ENCODE data around the gene MYLK3. TPM values are rescaled to one million over a fixed set of nuclear protein-coding genes. Genes with fewer than 3 reads are reported as not detected.

Gene MYLK3
- total and polyA plus RNA-seq, 2 donors (not counting 3 experiments of a cell fraction or from before 2014, with no cell fraction given) = not detected

DNA sequence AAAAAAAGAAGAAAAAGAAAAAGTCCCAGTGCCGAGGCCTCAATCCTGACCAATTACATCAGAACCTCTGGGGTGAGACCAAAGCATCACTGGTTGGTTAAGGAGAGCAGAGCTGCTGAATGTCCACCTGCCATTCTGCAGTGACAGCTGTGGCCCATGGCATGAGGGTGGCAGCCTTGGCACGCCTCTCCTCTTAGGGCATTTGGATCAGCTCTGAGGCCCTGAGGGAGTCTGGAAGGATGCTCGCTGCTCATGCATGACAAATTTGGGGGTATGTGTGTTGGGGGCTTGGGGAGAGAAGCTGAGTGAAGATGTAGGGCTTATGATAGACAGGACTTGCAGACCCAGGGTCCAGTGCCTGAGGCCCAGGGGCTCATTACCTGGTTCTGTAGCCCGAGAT is 26.3 kb downstream of the MYLK3 start:
- Histone ChIP-seq H3K9ac (replicated peaks; ENCODE audit: extremely low read depth, insufficient read depth, low read length) (no peak overlapping the region), H2AFZ (ENCODE audit: low read depth, low read length) (no peak overlapping the region), H3K4me3 (replicated peaks in 1 of 3; ENCODE audit: insufficient read depth in 1 of 3, low read depth in 1 of 3, low read length in 3 of 3) (no peak overlapping the region), H4K20me1 (replicated peaks; ENCODE audit: control insufficient read depth, extremely low read depth, insufficient read depth, low read length) (no peaks in the 10 kb centered on the region), H3K4me1 (ENCODE audit: control insufficient read depth, extremely low read depth, insufficient read depth, low read length) (no peaks in the 10 kb centered on the region), H3K4me2 (ENCODE audit: insufficient read depth, low read length) (no peak overlapping the region), H3K27me3 (ENCODE audit: control insufficient read depth in 2 of 2, insufficient read depth in 2 of 2, low read length in 2 of 2) (no peaks in the 10 kb centered on the region), H3K79me2 (ENCODE audit: control insufficient read depth, insufficient read depth, low read length) (no peaks in the 10 kb centered on the region), H3K9me1 (replicated peaks; ENCODE audit: control insufficient read depth, extremely low read depth, insufficient read depth, low read length) (no peaks in the 10 kb centered on the region), H3K27ac (ENCODE audit: insufficient read depth, low read depth, low read length) (no peak overlapping the region), H3K9me3 (replicated peaks; ENCODE audit: control insufficient read depth, insufficient read depth, low read length) (no peaks in the 10 kb centered on the region), H3K36me3 (ENCODE audit: control insufficient read depth in 2 of 2, extremely low read depth in 1 of 2, insufficient read depth in 2 of 2, low read length in 2 of 2) (no peaks in the 10 kb centered on the region)
- TF ChIP-seq POLR2A (IDR thresholded peaks at IDR 0.05; ENCODE audit: low read depth, low read length) = no peak
- no peak for TF ChIP-seq GATA2 (IDR thresholded peaks at IDR 0.05; ENCODE audit: insufficient read depth, insufficient read length, low read depth, low read length)
- no peak for TF ChIP-seq JUN (IDR thresholded peaks at IDR 0.05; ENCODE audit: borderline replicate concordance, insufficient read depth, insufficient read length, low read depth)
- TF ChIP-seq CTCF (IDR thresholded peaks at IDR 0.05; ENCODE audit: extremely low read depth in 1 of 2, insufficient read depth in 1 of 2, low read depth in 1 of 2, low read length in 2 of 2) = no peak
- TF ChIP-seq, protein P1, sequence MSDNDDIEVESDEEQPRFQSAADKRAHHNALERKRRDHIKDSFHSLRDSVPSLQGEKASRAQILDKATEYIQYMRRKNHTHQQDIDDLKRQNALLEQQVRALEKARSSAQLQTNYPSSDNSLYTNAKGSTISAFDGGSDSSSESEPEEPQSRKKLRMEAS (IDR thresholded peaks at IDR 0.05; ENCODE audit: insufficient read depth, insufficient read length) = no peak
- TF ChIP-seq POLR2AphosphoS5 (IDR thresholded peaks at IDR 0.05; ENCODE audit: insufficient read depth, low read depth, low read length) = no peak
- TF ChIP-seq FOS (IDR thresholded peaks at IDR 0.05; ENCODE audit: borderline replicate concordance, insufficient read depth, low read length) = no peak
- no peak for TF ChIP-seq MYC (IDR thresholded peaks at IDR 0.05; ENCODE audit: low read depth, low read length)
- no peak for TF ChIP-seq EZH2 (IDR thresholded peaks at IDR 0.05; ENCODE audit: borderline replicate concordance, low read depth, low read length, severe bottlenecking)
- no TSS peak for BruUV-seq (replicated peaks)
- POLR2A ChIA-PET = no interaction called here
- no peak for FAIRE-seq
- intact Hi-C loops (cut with micrococcal nuclease) (no loop called here), dilution Hi-C loops (cut with MboI; ENCODE audit: extremely low pct_ligation_motif_present, low sequenced_read_pairs) (no loop called here)
- no peak for DNase-seq (ENCODE audit: low read depth, low spot score)
- CTCF ChIA-PET = no interaction called here
